ENCODE results near the gene CYBA. TPM values are rescaled to one million over a fixed set of nuclear protein-coding genes. Genes with fewer than 3 reads are reported as not detected.

CYBA gene
- polyA plus RNA-seq, 1 donor from 2014 or later: 6.3 TPM

DNA sequence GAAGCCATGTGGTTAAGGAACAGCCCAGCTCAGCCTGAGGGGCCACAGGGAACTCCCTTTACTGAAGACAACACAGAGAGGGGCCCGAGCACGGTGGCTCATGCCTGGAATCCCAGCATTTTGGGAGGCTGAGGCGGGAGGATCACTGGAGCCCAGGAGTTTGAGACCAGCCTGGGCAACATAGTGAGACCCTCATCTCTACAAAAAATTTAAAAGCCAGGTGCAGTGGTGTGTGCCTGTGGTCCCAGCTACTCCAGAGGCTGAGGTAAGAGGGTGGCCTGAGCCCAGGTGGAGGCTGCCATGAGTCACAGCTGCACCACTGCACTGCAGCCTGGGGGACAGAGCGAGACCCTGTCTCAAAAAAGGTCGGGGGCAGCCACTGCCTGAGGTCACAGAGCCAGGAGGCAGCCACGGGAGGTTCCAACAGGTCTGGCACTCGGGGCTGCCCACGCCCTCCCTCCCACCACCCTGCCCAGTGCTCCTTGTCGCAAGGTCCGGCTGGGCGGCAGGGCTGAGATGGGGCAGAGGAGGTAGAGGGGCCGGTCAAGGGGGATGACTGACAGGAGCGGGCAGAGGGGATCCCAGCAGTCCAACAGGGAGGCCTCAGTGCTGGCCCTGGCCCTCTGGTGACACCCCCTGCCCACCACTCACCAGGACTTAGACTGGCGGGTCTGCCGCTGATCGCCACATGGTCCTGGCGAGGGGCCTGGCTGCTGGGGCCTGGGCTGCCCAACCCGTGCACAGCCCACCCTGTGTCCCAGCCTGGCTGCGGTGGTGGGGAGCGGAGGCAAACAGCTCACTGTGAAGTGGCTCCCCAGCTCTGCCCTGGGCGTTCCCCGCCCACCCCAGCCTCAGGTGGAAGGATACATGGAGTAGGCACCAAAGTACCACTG lies 3.4 kb downstream of the CYBA start:
- Histone ChIP-seq H3K27ac (ENCODE audit: low read length) (no peak overlapping the region), H4K20me1 (ENCODE audit: insufficient read depth) (no peaks in the 10 kb centered on the region), H3K36me3 (ENCODE audit: insufficient read depth, low read length) (no peaks in the 10 kb centered on the region), H3K9me2 (ENCODE audit: insufficient read depth, low read length) (no peaks in the 10 kb centered on the region), H2AFZ (ENCODE audit: low read depth, low read length) (no peak overlapping the region), H3K9ac (ENCODE audit: low read length) (no peak overlapping the region), H3K9me3 (ENCODE audit: low read length) (no peaks in the 10 kb centered on the region), H3K79me2 (replicated peaks; ENCODE audit: insufficient read depth, low read length) (no peaks in the 10 kb centered on the region), H3K4me2 (ENCODE audit: low read length) (no peak overlapping the region), H3K27me3 (ENCODE audit: insufficient read depth, low read depth, low read length) (no peaks in the 10 kb centered on the region), H3F3A (ENCODE audit: insufficient read depth, low read length, poor library complexity, severe bottlenecking) (no peaks in the 10 kb centered on the region), H3K4me3 (ENCODE audit: low read length) (no peak overlapping the region)
- TF ChIP-seq EZH2 (IDR thresholded peaks at IDR 0.05; ENCODE audit: borderline replicate concordance, insufficient read depth, low read length, poor library complexity, severe bottlenecking) (no peak), MXI1 (conservative IDR thresholded peaks at IDR 0.05; ENCODE audit: poor library complexity, severe bottlenecking) (no peak), RAD21 (conservative IDR thresholded peaks at IDR 0.05) (no peak), CTCF (IDR thresholded peaks at IDR 0.05; ENCODE audit: poor library complexity, severe bottlenecking) (no peak), EP300 (conservative IDR thresholded peaks at IDR 0.05; ENCODE audit: poor library complexity, severe bottlenecking) (no peak), TAF1 (IDR thresholded peaks at IDR 0.05; ENCODE audit: low read depth) (no peak), SMC3 (conservative IDR thresholded peaks at IDR 0.05; ENCODE audit: poor library complexity) (no peak)
- TF ChIP-seq, protein P1, sequence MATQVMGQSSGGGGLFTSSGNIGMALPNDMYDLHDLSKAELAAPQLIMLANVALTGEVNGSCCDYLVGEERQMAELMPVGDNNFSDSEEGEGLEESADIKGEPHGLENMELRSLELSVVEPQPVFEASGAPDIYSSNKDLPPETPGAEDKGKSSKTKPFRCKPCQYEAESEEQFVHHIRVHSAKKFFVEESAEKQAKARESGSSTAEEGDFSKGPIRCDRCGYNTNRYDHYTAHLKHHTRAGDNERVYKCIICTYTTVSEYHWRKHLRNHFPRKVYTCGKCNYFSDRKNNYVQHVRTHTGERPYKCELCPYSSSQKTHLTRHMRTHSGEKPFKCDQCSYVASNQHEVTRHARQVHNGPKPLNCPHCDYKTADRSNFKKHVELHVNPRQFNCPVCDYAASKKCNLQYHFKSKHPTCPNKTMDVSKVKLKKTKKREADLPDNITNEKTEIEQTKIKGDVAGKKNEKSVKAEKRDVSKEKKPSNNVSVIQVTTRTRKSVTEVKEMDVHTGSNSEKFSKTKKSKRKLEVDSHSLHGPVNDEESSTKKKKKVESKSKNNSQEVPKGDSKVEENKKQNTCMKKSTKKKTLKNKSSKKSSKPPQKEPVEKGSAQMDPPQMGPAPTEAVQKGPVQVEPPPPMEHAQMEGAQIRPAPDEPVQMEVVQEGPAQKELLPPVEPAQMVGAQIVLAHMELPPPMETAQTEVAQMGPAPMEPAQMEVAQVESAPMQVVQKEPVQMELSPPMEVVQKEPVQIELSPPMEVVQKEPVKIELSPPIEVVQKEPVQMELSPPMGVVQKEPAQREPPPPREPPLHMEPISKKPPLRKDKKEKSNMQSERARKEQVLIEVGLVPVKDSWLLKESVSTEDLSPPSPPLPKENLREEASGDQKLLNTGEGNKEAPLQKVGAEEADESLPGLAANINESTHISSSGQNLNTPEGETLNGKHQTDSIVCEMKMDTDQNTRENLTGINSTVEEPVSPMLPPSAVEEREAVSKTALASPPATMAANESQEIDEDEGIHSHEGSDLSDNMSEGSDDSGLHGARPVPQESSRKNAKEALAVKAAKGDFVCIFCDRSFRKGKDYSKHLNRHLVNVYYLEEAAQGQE (IDR thresholded peaks at IDR 0.05; ENCODE audit: borderline replicate concordance): no peak

DNA sequence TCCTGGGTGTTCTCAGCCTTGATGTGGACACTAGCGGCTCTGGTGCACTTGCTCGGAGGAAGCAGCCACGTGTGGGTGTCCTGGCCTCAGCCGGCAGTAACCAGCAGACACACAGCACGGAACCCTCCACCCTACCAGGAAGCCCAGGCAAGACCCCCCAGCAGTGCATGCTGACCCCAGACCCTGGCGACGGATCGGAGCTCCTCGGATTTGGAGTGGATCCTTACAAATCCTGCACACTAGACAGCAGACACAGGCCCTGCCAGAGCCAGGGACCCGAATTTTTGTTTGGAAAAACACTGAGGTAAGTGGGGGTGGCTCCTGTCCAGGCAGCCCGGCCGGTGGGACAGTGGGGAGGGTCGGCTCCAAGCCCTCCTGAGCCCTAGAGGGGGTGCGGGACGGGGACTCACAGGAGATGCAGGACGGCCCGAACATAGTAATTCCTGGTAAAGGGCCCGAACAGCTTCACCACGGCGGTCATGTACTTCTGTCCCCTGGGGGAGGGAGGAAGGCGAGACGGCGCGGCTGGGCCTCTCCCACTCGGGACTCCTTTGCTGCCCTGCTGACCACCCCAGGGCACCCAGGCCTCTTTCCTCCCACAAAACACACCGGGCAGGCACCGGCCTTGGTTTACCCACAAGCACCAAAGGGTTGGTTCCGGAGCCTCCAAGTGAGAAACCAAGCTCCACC lies 4.4 kb downstream of the CYBA start:
- no peaks in the 10 kb centered on the region for H3K79me2 ChIP-seq (replicated peaks; ENCODE audit: insufficient read depth, low read length)
- no peaks in the 10 kb centered on the region for H3K27me3 ChIP-seq (ENCODE audit: insufficient read depth, low read depth, low read length)
- H3K27ac ChIP-seq (ENCODE audit: low read length): no peak overlapping the region
- H4K20me1 ChIP-seq (ENCODE audit: insufficient read depth): no peaks in the 10 kb centered on the region
- no peaks in the 10 kb centered on the region for H3F3A ChIP-seq (ENCODE audit: insufficient read depth, low read length, poor library complexity, severe bottlenecking)
- no peak overlapping the region for H3K9ac ChIP-seq (ENCODE audit: low read length)
- no peaks in the 10 kb centered on the region for H3K9me2 ChIP-seq (ENCODE audit: insufficient read depth, low read length)
- no peaks in the 10 kb centered on the region for H3K36me3 ChIP-seq (ENCODE audit: insufficient read depth, low read length)
- no peaks in the 10 kb centered on the region for H3K9me3 ChIP-seq (ENCODE audit: low read length)
- TF ChIP-seq, protein P1 (IDR thresholded peaks at IDR 0.05; ENCODE audit: borderline replicate concordance): no peak
- TF ChIP-seq POLR2AphosphoS5 (IDR thresholded peaks at IDR 0.05): no peak
- no peak for TF ChIP-seq RAD21 (conservative IDR thresholded peaks at IDR 0.05)
- no peak overlapping the region for H3K4me2 ChIP-seq (ENCODE audit: low read length)
- no peak overlapping the region for H3K4me3 ChIP-seq (ENCODE audit: low read length)
- no peak overlapping the region for H2AFZ ChIP-seq (ENCODE audit: low read depth, low read length)
